Psoas muscle (tissue), 8 donors: ENCODE results near the gene ZC3H13. TPM values are rescaled to one million over a fixed set of nuclear protein-coding genes. Genes with fewer than 3 reads are reported as not detected.

Experiments used
- ATAC-seq, 4 donors: fragments of 200-7000 bp; cut with Tn5 transposase; one replicate each; pipeline ENCODE4 v1.9.1; 2020; ENCODE audit warnings: moderate library complexity in 3 of 4, mild to moderate bottlenecking in 2 of 4
- DNase-seq, 2 donors: peaks; one replicate each; pipeline ENCODE4 v3.0.0-alpha.2; 2020
- H3K27ac ChIP-seq: fragments of 200-600 bp; one replicate; pipeline ENCODE4 v1.8.0; 2022
- H3K27me3 ChIP-seq, 3 donors: fragments of 200-600 bp in 1 of 3; one replicate each; pipeline versions ENCODE4 v1.6.1 to v1.8.0; 2013 to 2022; ENCODE audit warnings: low read length in 2 of 3, mild to moderate bottlenecking in 2 of 3, moderate library complexity in 1 of 3; ENCODE audit not compliant: insufficient read depth in 3 of 3
- H3K36me3 ChIP-seq, 2 donors: fragments of 200-600 bp in 1 of 2; one replicate each; pipeline versions ENCODE4 v1.6.1 to v1.8.0; 2013 to 2022; ENCODE audit warnings: low read depth in 1 of 2, mild to moderate bottlenecking in 1 of 2, moderate library complexity in 1 of 2; ENCODE audit not compliant: insufficient read depth in 1 of 2
- H3K4me1 ChIP-seq: fragments of 200-600 bp; one replicate; pipeline ENCODE4 v1.8.0; 2022
- H3K4me3 ChIP-seq: fragments of 200-600 bp; one replicate; pipeline ENCODE4 v1.8.0; 2022; ENCODE audit warnings: mild to moderate bottlenecking
- H3K9me3 ChIP-seq: fragments of 200-600 bp; one replicate; pipeline ENCODE4 v1.8.0; 2022
- WGBS, 3 donors: extraction: QIAGEN DNeasy Blood & Tissue Kit; methylation state at CpG; one replicate each; pipeline versions ENCODE4 v1.1.6 to v1.1.7; 2013; 5-methylcytosine and 5-hydroxymethylcytosine counted together
- intact Hi-C, 2 donors: fragments of 100-400 bp; cut with DNase I; formaldehyde crosslinking; loops; one replicate each; pipeline versions ENCODE4 v1.11.0 to v1.14.2; 2022
- polyA plus RNA-seq, 3 donors: library from polyadenylated mRNA; stranded (reverse); fragments of 200-250 nt; gene quantifications; one replicate each; pipeline ENCODE4 v1.2.3, GENCODE V29; 2013
- total RNA-seq, 4 donors: library from RNA; stranded (reverse); fragmentation: NEBNext Ultra II Directional in 2 of 4; extraction: Animal tissue kit (Norgen Biotek cat#: 25700) in 2 of 4; gene quantifications; one replicate each; pipeline versions ENCODE4 v1.2.1 to v1.2.4, GENCODE V29; 2021 to 2023
- TF ChIP-seq, protein P1 (sequence below): fragments of 200-600 bp; IDR thresholded peaks from one replicate; pipeline ENCODE4 v1.8.0; 2022; ENCODE audit warnings: antibody characterized with exemption
- donor health status: healthy with polysubstance abuse.
- donor health status: DM: no; HTN: no; CAD: no; lungs with moderate emphysema.
- donor health status: Bipolar disorder and iron deficiency.
- donor health status: healthy.
- donor health status: DM: yes; HTN: yes; CAD: no.
- donor health status: DM: no; HTN: no; CAD: no.
- donor health status: DM: no; HTN: no; CAD: no.
- donor health status: DM: yes; HTN: yes; CAD: no.

ZC3H13 gene
- total and polyA plus RNA-seq, 7 donors = 6.8 to 31.6 (median 25.4) TPM

DNA sequence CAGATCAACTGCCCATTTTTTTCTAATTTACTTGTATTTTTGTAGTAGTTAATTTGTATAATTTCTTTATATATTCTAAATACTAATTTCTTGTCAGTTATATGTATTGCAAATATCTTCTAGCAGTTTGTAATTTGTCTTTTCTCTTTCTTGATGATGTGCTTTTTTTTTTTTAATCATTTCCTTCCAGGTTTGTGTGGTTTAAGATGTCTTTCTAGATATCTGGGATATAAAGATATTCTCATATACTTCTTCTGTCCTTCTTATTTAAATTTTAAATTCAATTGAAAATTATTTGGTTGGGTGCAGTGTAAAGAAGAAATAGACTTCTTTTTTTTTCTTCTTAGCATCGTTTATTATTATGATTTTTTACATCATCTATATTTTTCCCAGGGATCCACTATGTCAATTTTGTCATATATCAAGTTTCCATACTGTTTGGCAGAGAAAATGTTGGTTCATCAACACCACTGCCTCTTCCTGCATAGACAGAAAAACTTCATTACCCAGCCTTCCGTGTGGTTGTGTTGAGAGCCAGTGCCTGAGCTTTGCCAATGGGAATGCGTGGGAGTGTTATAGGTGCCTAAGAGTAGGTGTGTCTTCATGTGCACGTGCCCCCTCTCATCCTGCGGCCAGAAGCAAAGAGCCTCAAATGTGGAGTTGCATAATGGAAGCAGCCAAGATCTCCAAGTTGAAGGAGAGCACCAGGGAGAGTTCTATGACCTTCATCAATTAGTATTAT, 36.4 kb upstream of the ZC3H13 start:
- Histone ChIP-seq H3K4me3 (no peak overlapping the region), H3K4me1 (no peaks in the 10 kb centered on the region), H3K27me3 (peaks cover 0 to 8% (median 2%) of the 10 kb centered on the region in 3 donors), H3K27ac (no peak overlapping the region), H3K36me3 (no peaks in the 10 kb centered on the region), H3K9me3 (no peaks in the 10 kb centered on the region)
- ATAC-seq (no peak), DNase-seq (no peak)
- 76 to 80% (median 78%) methylated on average over 5 of the region's 5 CpGs for WGBS, 3 donors
- intact Hi-C loops = no loop called here
- TF ChIP-seq, protein P1, sequence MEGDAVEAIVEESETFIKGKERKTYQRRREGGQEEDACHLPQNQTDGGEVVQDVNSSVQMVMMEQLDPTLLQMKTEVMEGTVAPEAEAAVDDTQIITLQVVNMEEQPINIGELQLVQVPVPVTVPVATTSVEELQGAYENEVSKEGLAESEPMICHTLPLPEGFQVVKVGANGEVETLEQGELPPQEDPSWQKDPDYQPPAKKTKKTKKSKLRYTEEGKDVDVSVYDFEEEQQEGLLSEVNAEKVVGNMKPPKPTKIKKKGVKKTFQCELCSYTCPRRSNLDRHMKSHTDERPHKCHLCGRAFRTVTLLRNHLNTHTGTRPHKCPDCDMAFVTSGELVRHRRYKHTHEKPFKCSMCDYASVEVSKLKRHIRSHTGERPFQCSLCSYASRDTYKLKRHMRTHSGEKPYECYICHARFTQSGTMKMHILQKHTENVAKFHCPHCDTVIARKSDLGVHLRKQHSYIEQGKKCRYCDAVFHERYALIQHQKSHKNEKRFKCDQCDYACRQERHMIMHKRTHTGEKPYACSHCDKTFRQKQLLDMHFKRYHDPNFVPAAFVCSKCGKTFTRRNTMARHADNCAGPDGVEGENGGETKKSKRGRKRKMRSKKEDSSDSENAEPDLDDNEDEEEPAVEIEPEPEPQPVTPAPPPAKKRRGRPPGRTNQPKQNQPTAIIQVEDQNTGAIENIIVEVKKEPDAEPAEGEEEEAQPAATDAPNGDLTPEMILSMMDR = no peak

DNA sequence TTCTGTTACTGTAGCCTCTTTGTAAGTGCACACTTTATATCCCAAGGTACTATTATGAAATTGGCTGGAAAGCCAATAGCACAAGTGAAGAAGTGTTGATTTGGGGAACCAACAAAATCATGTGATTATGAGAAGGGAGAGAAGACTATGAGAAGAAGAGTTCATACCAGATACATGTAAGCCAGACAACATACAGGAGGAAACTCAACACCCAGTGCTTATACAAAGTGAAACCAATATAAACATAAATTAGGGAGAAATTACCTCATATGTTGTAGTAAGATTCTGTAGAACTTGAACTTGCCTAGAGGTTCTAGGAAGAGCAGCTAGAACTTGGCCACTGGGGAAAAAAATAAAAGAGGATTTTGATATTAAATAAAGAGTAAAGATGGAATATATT, 34.9 kb upstream of the ZC3H13 start:
- Histone ChIP-seq H3K36me3 (no peaks in the 10 kb centered on the region), H3K4me3 (no peak overlapping the region), H3K27ac (no peak overlapping the region), H3K4me1 (no peaks in the 10 kb centered on the region), H3K27me3 (peaks cover 0 to 6% (median 2%) of the 10 kb centered on the region in 3 donors), H3K9me3 (no peaks in the 10 kb centered on the region)
- intact Hi-C loops = no loop called here
- TF ChIP-seq, protein P1 = no peak
- ATAC-seq (no peak), DNase-seq (no peak)

DNA sequence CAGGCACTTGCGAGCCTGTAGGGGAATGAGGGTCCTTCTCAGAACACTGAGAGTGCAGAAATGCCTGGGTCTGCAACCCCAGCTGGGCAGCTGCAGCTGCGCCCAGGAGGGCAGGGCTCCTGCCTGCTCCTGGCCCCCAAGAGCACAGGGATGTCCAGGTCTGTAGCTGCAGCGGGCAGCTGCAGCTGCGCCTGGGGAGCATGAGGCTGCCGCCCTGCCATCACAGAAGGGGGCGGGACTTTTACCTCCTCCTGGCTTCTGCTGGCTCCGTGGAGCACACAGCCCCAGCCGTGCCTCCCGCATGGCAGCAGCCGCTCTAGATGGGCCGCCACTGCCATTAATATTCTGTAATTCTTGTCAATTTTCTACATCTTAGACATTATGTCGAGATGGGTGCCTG, 34.4 kb upstream of the ZC3H13 start:
- WGBS, 3 donors = 85 to 89% (median 88%) methylated on average over 12 of the region's 12 CpGs
- intact Hi-C loops = no loop called here
- peaks cover 0 to 3% (median 2%) of the 10 kb centered on the region in 3 donors for H3K27me3 ChIP-seq
- no peak overlapping the region for H3K27ac ChIP-seq
- ATAC-seq = no peak
- H3K4me3 ChIP-seq = no peak overlapping the region
- no peaks in the 10 kb centered on the region for H3K9me3 ChIP-seq
- no peaks in the 10 kb centered on the region for H3K36me3 ChIP-seq
- no peak for DNase-seq
- TF ChIP-seq, protein P1 = no peak
- no peaks in the 10 kb centered on the region for H3K4me1 ChIP-seq

DNA sequence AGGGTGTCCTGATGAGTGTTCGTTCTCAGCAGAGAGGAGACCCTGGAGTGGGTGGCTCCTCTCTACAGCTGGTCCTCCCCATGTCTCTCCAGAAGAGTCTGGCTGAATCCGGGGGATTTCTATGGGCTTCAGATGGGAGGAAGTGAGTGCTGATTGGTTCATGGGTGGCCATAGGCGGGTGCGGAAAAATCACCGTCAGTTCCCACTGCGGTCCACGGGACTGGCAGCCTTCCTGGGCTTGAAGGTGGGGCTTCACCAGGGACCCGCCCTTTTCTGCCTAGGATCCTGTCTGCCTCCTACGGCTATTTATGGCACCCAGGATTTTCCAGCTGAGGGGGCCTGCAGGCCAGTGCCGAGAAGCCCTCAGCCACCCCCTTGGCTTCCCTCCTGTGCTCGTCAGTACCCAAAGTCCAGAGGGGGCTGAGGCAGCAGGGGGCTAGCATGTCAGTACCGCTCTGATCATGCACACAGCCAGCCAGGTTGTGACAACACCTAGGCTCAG, 33.9 kb upstream of the ZC3H13 start:
- 79 to 89% (median 80%) methylated on average over 12 of the region's 12 CpGs for WGBS, 3 donors
- Histone ChIP-seq H3K9me3 (no peaks in the 10 kb centered on the region), H3K27me3 (peaks cover 0 to 3% (median 2%) of the 10 kb centered on the region in 3 donors), H3K27ac (no peak overlapping the region), H3K36me3 (no peaks in the 10 kb centered on the region), H3K4me1 (no peaks in the 10 kb centered on the region), H3K4me3 (no peak overlapping the region)
- ATAC-seq (no peak), DNase-seq (no peak)
- TF ChIP-seq, protein P1 = no peak
- intact Hi-C loops = no loop called here
